ENCODE measurements around the gene SIX2. TPM values are rescaled to one million over a fixed set of nuclear protein-coding genes. Genes with fewer than 3 reads are reported as not detected.
A peak's percentile ranks its signal among the peaks of the same experiment; 100 is the strongest.

Gene SIX2
- total RNA-seq, 4 donors from 2014 or later: 0.58 TPM; not detected in 3

- WGBS, 2 donors: 30 to 45% methylated on average over 9 of the region's 9 CpGs
- intact Hi-C loops (cut with DNase I; ENCODE audit: low total_unique reads): no loop called here
- TF ChIP-seq POLR2A (IDR thresholded peaks at IDR 0.05): no peak
- no peak for TF ChIP-seq CTCF (IDR thresholded peaks at IDR 0.05)
- no peak overlapping the region for H3K4me3 ChIP-seq (ENCODE audit: low read depth, poor library complexity, severe bottlenecking)
- DNase-seq (ENCODE audit: low spot score in 2 of 2): no peak
Measured at GRCh38 chr2:45001869-45002385, 7.3 kb downstream of the SIX2 start.

- TF ChIP-seq POLR2A (IDR thresholded peaks at IDR 0.05) (no peak), CTCF (IDR thresholded peaks at IDR 0.05) (no peak)
- H3K4me3 ChIP-seq (ENCODE audit: low read depth, poor library complexity, severe bottlenecking): no peak overlapping the region
- peak in 1 of 2 donors; percentile 82 for DNase-seq (ENCODE audit: low spot score in 2 of 2)
- WGBS, 2 donors: 12 to 19% methylated on average over 35 to 56 of the region's 61 CpGs
- intact Hi-C loops (cut with DNase I; ENCODE audit: low total_unique reads): no loop called here
Measured at GRCh38 chr2:45000921-45001868, 8.1 kb downstream of the SIX2 start.

- peak in 1 of 2 donors; percentile 80 for DNase-seq (ENCODE audit: low spot score in 2 of 2)
- WGBS, 2 donors: 14 to 52% methylated on average over 15 of the region's 36 CpGs
- intact Hi-C loops (cut with DNase I; ENCODE audit: low total_unique reads): no loop called here
- TF ChIP-seq POLR2A (IDR thresholded peaks at IDR 0.05) (no peak), CTCF (IDR thresholded peaks at IDR 0.05) (no peak)
- no peak overlapping the region for H3K4me3 ChIP-seq (ENCODE audit: low read depth, poor library complexity, severe bottlenecking)
Measured at GRCh38 chr2:45000341-45000901, 8.8 kb downstream of the SIX2 start.

GRCh38 chr2:44999540-44999939 lies 9.7 kb downstream of the SIX2 start:
- H3K4me3 ChIP-seq (ENCODE audit: low read depth, poor library complexity, severe bottlenecking): no peak overlapping the region
- TF ChIP-seq CTCF (IDR thresholded peaks at IDR 0.05): no peak
- no peak for TF ChIP-seq POLR2A (IDR thresholded peaks at IDR 0.05)
- intact Hi-C loops (cut with DNase I; ENCODE audit: low total_unique reads): no loop called here
- peak in 1 of 2 donors; percentile 68 for DNase-seq (ENCODE audit: low spot score in 2 of 2)
- WGBS, 2 donors: 75 to 77% methylated on average over 10 of the region's 10 CpGs

- TF ChIP-seq POLR2A (IDR thresholded peaks at IDR 0.05): no peak
- TF ChIP-seq CTCF (IDR thresholded peaks at IDR 0.05): no peak
- WGBS, 2 donors: 93 to 94% methylated on average over 1 of the region's 1 CpG
- peak in 1 of 2 donors; percentile 7 for DNase-seq (ENCODE audit: low spot score in 2 of 2)
- intact Hi-C loops (cut with DNase I; ENCODE audit: low total_unique reads): no loop called here
- H3K4me3 ChIP-seq (ENCODE audit: low read depth, poor library complexity, severe bottlenecking): no peak overlapping the region
Measured at GRCh38 chr2:44997963-44998362, 11.3 kb downstream of the SIX2 start.

Data from lower leg skin (tissue), 4 donors.